H1 (cell line): ENCODE results near the gene HS3ST5. TPM values are rescaled to one million over a fixed set of nuclear protein-coding genes. Genes with fewer than 3 reads are reported as not detected.

Source experiments
- CTCF ChIA-PET: fragments of 300-600 bp; sonication (Branson Sonifier 250); formaldehyde crosslinking; loops from one replicate; lab custom pipeline; 2021; ENCODE audit not compliant: partially characterized antibody; lab: Charles Lee
- POLR2A ChIA-PET: fragments of 300-600 bp; sonication (Branson Sonifier 250); formaldehyde crosslinking; loops from one replicate; lab custom pipeline; 2021; ENCODE audit warnings: inconsistent platforms; ENCODE audit not compliant: partially characterized antibody; lab: Charles Lee
- DNase-seq, 2 experiments: peaks; one replicate each; pipeline versions ENCODE4 v3.0.0 to v3.0.0-alpha.2; 2010 to 2022; ENCODE audit warnings: low spot score in 2 of 2, low read depth in 1 of 2, mixed read lengths in 1 of 2
- FAIRE-seq: peaks from 2 replicates; lab custom pipeline; 2011; peaks lifted over from hg19 to GRCh38; lab: Jason Lieb, UNC
- H2AFZ ChIP-seq: 2 replicates; pipeline ENCODE4 v1.8.1; 2012; ENCODE audit warnings: low read length, inconsistent platforms
- H2AK5ac ChIP-seq: 2 replicates; pipeline ENCODE4 v1.6.1; 2013; ENCODE audit warnings: low read depth, low read length
- H2BK120ac ChIP-seq: replicated peaks from 2 replicates; pipeline ENCODE3; 2013; ENCODE audit warnings: low read depth, low read length, inconsistent platforms
- H2BK12ac ChIP-seq: 2 replicates; pipeline ENCODE4 v1.6.1; 2013; ENCODE audit warnings: low read depth, low read length
- H2BK15ac ChIP-seq: 2 replicates; pipeline ENCODE4 v1.6.1; 2013; ENCODE audit warnings: low read length
- H2BK20ac ChIP-seq: 2 replicates; pipeline ENCODE4 v1.6.1; 2013; ENCODE audit warnings: low read length
- H2BK5ac ChIP-seq: 2 replicates; pipeline ENCODE4 v1.6.1; 2013; ENCODE audit warnings: low read depth, low read length
- H3K14ac ChIP-seq: 2 replicates; pipeline ENCODE4 v1.6.1; 2013; ENCODE audit warnings: inconsistent platforms; ENCODE audit not compliant: insufficient read length
- H3K18ac ChIP-seq: 2 replicates; pipeline ENCODE4 v1.6.1; 2013; ENCODE audit warnings: low read length; ENCODE audit errors: extremely low read depth
- H3K23ac ChIP-seq: 2 replicates; pipeline ENCODE4 v1.6.1; 2013; ENCODE audit warnings: inconsistent platforms; ENCODE audit not compliant: insufficient read length
- H3K23me2 ChIP-seq: 2 replicates; pipeline ENCODE4 v1.6.1; 2013; ENCODE audit warnings: low read depth, low read length
- H3K27ac ChIP-seq: 2 replicates; pipeline ENCODE4 v1.6.1; 2011; ENCODE audit warnings: low read depth, low read length, inconsistent platforms
- H3K27me3 ChIP-seq, 4 experiments: replicated peaks in 1 of 4; 1 replicate in 1 of 4; 2 replicates in 3 of 4; pipeline versions ENCODE4 v1.6.1 to v1.8.1; 2011 to 2013; ENCODE audit warnings: low read length in 3 of 4, mild to moderate bottlenecking in 3 of 4, inconsistent platforms in 2 of 4, mixed read lengths in 2 of 4, moderate library complexity in 1 of 4; ENCODE audit not compliant: control insufficient read depth in 3 of 4, insufficient read depth in 3 of 4; ENCODE audit errors: extremely low read depth in 1 of 4
- H3K36me3 ChIP-seq, 4 experiments: 2 replicates each; pipeline versions ENCODE4 v1.6.1 to v1.8.1; 2011 to 2013; ENCODE audit warnings: mild to moderate bottlenecking in 4 of 4, low read length in 3 of 4, moderate library complexity in 2 of 4, control low read depth in 1 of 4, inconsistent platforms in 1 of 4; ENCODE audit not compliant: insufficient read depth in 4 of 4, control insufficient read depth in 2 of 4
- H3K4ac ChIP-seq: replicated peaks from 2 replicates; pipeline ENCODE3; 2013; ENCODE audit warnings: low read length, low read depth, mixed read lengths, inconsistent platforms; ENCODE audit not compliant: insufficient read length
- H3K4me1 ChIP-seq, 4 experiments: replicated peaks in 1 of 4; 1 replicate in 1 of 4; 2 replicates in 3 of 4; pipeline versions ENCODE4 v1.6.1 to v1.8.1; 2011 to 2013; ENCODE audit warnings: low read length in 3 of 4, inconsistent platforms in 2 of 4, mixed read lengths in 1 of 4; ENCODE audit not compliant: insufficient read depth in 4 of 4, control insufficient read depth in 3 of 4
- H3K4me2 ChIP-seq, 2 experiments: 2 replicates each; pipeline versions ENCODE4 v1.6.1 to v1.8.1; 2011 to 2013; ENCODE audit warnings: low read depth in 2 of 2, low read length in 2 of 2, control low read depth in 1 of 2, inconsistent platforms in 1 of 2, mild to moderate bottlenecking in 1 of 2; ENCODE audit not compliant: insufficient read depth in 1 of 2
- H3K4me3 ChIP-seq, 4 experiments: fragments of 200-600, 300-600 bp in 1 of 4; sonication (generic), shearing (Covaris generic), sonication (Bioruptor Twin) in 1 of 4; 2 replicates each; pipeline versions ENCODE4 v1.5.1 to v1.8.1; 2011 to 2016; ENCODE audit warnings: low read length in 4 of 4, low read depth in 3 of 4, control low read depth in 2 of 4, inconsistent platforms in 2 of 4, mild to moderate bottlenecking in 2 of 4, mixed read lengths in 1 of 4, moderate library complexity in 1 of 4; ENCODE audit not compliant: insufficient read depth in 2 of 4; ENCODE audit errors: extremely low read depth in 1 of 4
- H3K56ac ChIP-seq: replicated peaks from 2 replicates; pipeline ENCODE3; 2013; ENCODE audit warnings: low read depth, mild to moderate bottlenecking, mixed read lengths, low read length, inconsistent platforms; ENCODE audit not compliant: insufficient read length
- H3K79me1 ChIP-seq: 2 replicates; pipeline ENCODE4 v1.6.1; 2013; ENCODE audit warnings: low read depth, low read length, control low read depth
- H3K79me2 ChIP-seq, 2 experiments: 2 replicates each; pipeline versions ENCODE4 v1.6.1 to v1.8.1; 2012 to 2013; ENCODE audit warnings: low read length in 2 of 2, mild to moderate bottlenecking in 2 of 2, inconsistent platforms in 1 of 2; ENCODE audit not compliant: insufficient read depth in 2 of 2, control insufficient read depth in 1 of 2
- H3K9ac ChIP-seq, 4 experiments: replicated peaks in 1 of 4; 1 replicate in 1 of 4; 2 replicates in 3 of 4; pipeline versions ENCODE4 v1.6.1 to v1.8.1; 2011 to 2013; ENCODE audit warnings: low read depth in 3 of 4, low read length in 3 of 4, control low read depth in 2 of 4, mild to moderate bottlenecking in 2 of 4, moderate library complexity in 2 of 4, inconsistent platforms in 1 of 4; ENCODE audit errors: extremely low read depth in 1 of 4
- H3K9me3 ChIP-seq, 2 experiments: 2 replicates each; pipeline versions ENCODE4 v1.6.1 to v1.8.1; 2012 to 2013; ENCODE audit warnings: mild to moderate bottlenecking in 2 of 2, moderate library complexity in 2 of 2, control low read depth in 1 of 2, inconsistent platforms in 1 of 2, low read depth in 1 of 2, low read length in 1 of 2, mixed read lengths in 1 of 2; ENCODE audit not compliant: insufficient read depth in 2 of 2
- H4K20me1 ChIP-seq, 2 experiments: replicated peaks in 1 of 2; 2 replicates each; pipeline versions ENCODE3 to v1.8.1; 2011 to 2013; ENCODE audit warnings: inconsistent platforms in 2 of 2, low read length in 2 of 2, mild to moderate bottlenecking in 1 of 2; ENCODE audit not compliant: insufficient read depth in 2 of 2, control insufficient read depth in 1 of 2
- H4K5ac ChIP-seq: 2 replicates; pipeline ENCODE4 v1.6.1; 2013; ENCODE audit warnings: low read length, low read depth, mixed read lengths, inconsistent platforms; ENCODE audit not compliant: insufficient read length
- H4K8ac ChIP-seq: 2 replicates; pipeline ENCODE4 v1.8.0; 2013; ENCODE audit warnings: mild to moderate bottlenecking, moderate library complexity, low read length, inconsistent platforms; ENCODE audit not compliant: insufficient read depth; ENCODE audit errors: extremely low read depth
- H4K91ac ChIP-seq: replicated peaks from 2 replicates; pipeline ENCODE3; 2013; ENCODE audit warnings: low read length, mixed read lengths, inconsistent platforms; ENCODE audit not compliant: insufficient read length
- ASH2L ChIP-seq: fragments of 200-600, 300-600 bp; sonication (generic); IDR thresholded peaks from one replicate; pipeline ENCODE4 v1.7.1; 2017; ENCODE audit warnings: low read length
- BRCA1 ChIP-seq: IDR thresholded peaks from 2 replicates; pipeline ENCODE4 v1.6.1; 2012; ENCODE audit warnings: low read depth, low read length, improper control_type of control experiment
- EGR1 ChIP-seq: IDR thresholded peaks from 2 replicates; pipeline ENCODE4 v1.6.1; 2011; ENCODE audit warnings: low read depth, low read length, borderline replicate concordance
- FOSL1 ChIP-seq: IDR thresholded peaks from 2 replicates; pipeline ENCODE4 v1.6.1; 2011; ENCODE audit warnings: mild to moderate bottlenecking, low read depth, low read length, moderate library complexity; ENCODE audit not compliant: insufficient read depth
- GTF2F1 ChIP-seq: IDR thresholded peaks from 2 replicates; pipeline ENCODE4 v1.6.1; 2012; ENCODE audit warnings: low read depth, low read length, improper control_type of control experiment, borderline replicate concordance
- JUND ChIP-seq: IDR thresholded peaks from 2 replicates; pipeline ENCODE4 v1.6.1; 2011; ENCODE audit warnings: mild to moderate bottlenecking, improper control_type of control experiment, low read length
- MAFK ChIP-seq: IDR thresholded peaks from 2 replicates; pipeline ENCODE4 v1.6.1; 2012; ENCODE audit warnings: low read depth, mild to moderate bottlenecking, improper control_type of control experiment, low read length
- RNF2 ChIP-seq: fragments of 200-900, 300-1000 bp; sonication (generic); IDR thresholded peaks from 2 replicates; pipeline ENCODE4 v1.7.1; 2016; ENCODE audit warnings: borderline replicate concordance, low read depth, mild to moderate bottlenecking, antibody characterized with exemption, low read length; ENCODE audit not compliant: poor library complexity, severe bottlenecking; ENCODE audit errors: missing control alignments
- SP1 ChIP-seq: IDR thresholded peaks from 2 replicates; pipeline ENCODE4 v1.6.1; 2011; ENCODE audit warnings: low read depth, low read length
- SRF ChIP-seq: IDR thresholded peaks from 2 replicates; pipeline ENCODE4 v1.6.1; 2011; ENCODE audit warnings: mild to moderate bottlenecking, low read depth, low read length, moderate library complexity
- YY1 ChIP-seq: IDR thresholded peaks from 2 replicates; pipeline ENCODE4 v1.6.1; 2011; ENCODE audit warnings: low read depth, mild to moderate bottlenecking, low read length
- WGBS, 2 experiments: shearing (Covaris generic) in 1 of 2; methylation state at CpG; one replicate each; pipeline versions ENCODE4 v1.1.6 to v1.1.7; 2013 to 2015; ENCODE audit warnings: low lambda C conversion rate in 2 of 2, mixed read lengths in 2 of 2, inconsistent platforms in 1 of 2, low coverage in 1 of 2, missing lambda C conversion rate in 1 of 2; ENCODE audit not compliant: insufficient replicate concordance in 2 of 2, insufficient coverage in 1 of 2, insufficient read length in 1 of 2; ENCODE audit errors: extremely low coverage in 1 of 2, missing lambda C conversion rate in 1 of 2; 5-methylcytosine and 5-hydroxymethylcytosine counted together
- polyA plus RNA-seq, 7 experiments: library from polyadenylated mRNA; depleted of rRNA in 3 of 7; stranded (reverse) in 5 of 7; unstranded in 2 of 7; fragments of >200 nt in 5 of 7; fragments of 200-250 nt in 2 of 7; gene quantifications; 1 replicate in 5 of 7; 2 replicates in 1 of 7; 4 replicates in 1 of 7; pipeline versions ENCODE4 v1.2.1 to v1.2.3, GENCODE V29; 2011 to 2013; ENCODE audit warnings: missing spikeins in 2 of 7, mixed read lengths in 2 of 7
- total RNA-seq: library from RNA; stranded (reverse); fragmentation: NEBNext Ultra II Directional; extraction: Animal tissue kit (Norgen Biotek cat#: 25700); gene quantifications from 2 replicates; pipeline ENCODE4 v1.2.1, GENCODE V29; 2021

HS3ST5 gene
- total and polyA plus RNA-seq, 2 of the 8 experiments (the other 6 are each of a cell fraction or from before 2014, with no cell fraction given) = 1.2 to 9.9 TPM

- no peak overlapping the region for H4K8ac ChIP-seq
- no peak overlapping the region for H3K4me2 ChIP-seq
- no peak for DNase-seq
- H3K4me3 ChIP-seq = no peak overlapping the region
- peaks cover 0 to 3% (median 0%) of the 10 kb centered on the region in 4 experiments; a peak in 1 of 8 replicates for H3K36me3 ChIP-seq
- H3K14ac ChIP-seq = no peak overlapping the region
- no peak overlapping the region for H2BK15ac ChIP-seq
- H2BK12ac ChIP-seq = no peak overlapping the region
- no peak overlapping the region for H4K91ac ChIP-seq
- no peak overlapping the region for H3K27ac ChIP-seq
- H3K18ac ChIP-seq = no peak overlapping the region
- no peak overlapping the region for H3K23ac ChIP-seq
- no peaks in the 10 kb centered on the region for H3K27me3 ChIP-seq
- no peaks in the 10 kb centered on the region for H3K9me3 ChIP-seq
- H3K79me1 ChIP-seq = no peaks in the 10 kb centered on the region
- POLR2A ChIA-PET = no interaction called here
- H2BK20ac ChIP-seq = no peak overlapping the region
- no peak overlapping the region for H2AFZ ChIP-seq
- peaks cover 0 to 2% of the 10 kb centered on the region in 2 experiments; a peak in 2 of 4 replicates for H3K79me2 ChIP-seq
- FAIRE-seq = no peak
- H3K4ac ChIP-seq = no peak overlapping the region
- no peak overlapping the region for H2BK120ac ChIP-seq
- H3K23me2 ChIP-seq = no peaks in the 10 kb centered on the region
- no peak overlapping the region for H2BK5ac ChIP-seq
- no peak overlapping the region for H3K9ac ChIP-seq
- H2AK5ac ChIP-seq = no peak overlapping the region
- no peaks in the 10 kb centered on the region for H4K20me1 ChIP-seq
- 0 out of 7 replicates have a peak, but pooled peaks cover 0 to 2% (median 0%) of the 10 kb centered on the region in 4 experiments for H3K4me1 ChIP-seq
- H3K56ac ChIP-seq = no peak overlapping the region
- CTCF ChIA-PET = no interaction called here
- no peak overlapping the region for H4K5ac ChIP-seq
- WGBS, 2 experiments = 96% methylated on average over 3 of the region's 3 CpGs; no CpG with 5 or more reads in 1 of the 2 experiments
- TF ChIP-seq RNF2 = no peak
- TF ChIP-seq MAFK = no peak
- TF ChIP-seq YY1 = no peak
- no peak for TF ChIP-seq EGR1
- TF ChIP-seq SP1 = no peak
- no peak for TF ChIP-seq GTF2F1
- no peak for TF ChIP-seq ASH2L
- TF ChIP-seq BRCA1 = no peak
- TF ChIP-seq JUND = no peak
- TF ChIP-seq SRF = no peak
- no peak for TF ChIP-seq FOSL1
Observed at GRCh38 chr6:114272582-114272981, 70.2 kb downstream of the HS3ST5 start.
